Stomach (tissue), 19 donors: ENCODE measurements around the gene ZDHHC11. TPM values are rescaled to one million over a fixed set of nuclear protein-coding genes. Genes with fewer than 3 reads are reported as not detected.

Source experiments
- DNase-seq, 2 donors: peaks; one replicate each; pipeline versions ENCODE4 v3.0.0 to v3.0.0-alpha.2; 2013 to 2019
- H3K27ac ChIP-seq, 5 donors: fragments of 200-600 bp in 4 of 5; sonication (generic) in 4 of 5; one replicate each; pipeline ENCODE4 v1.5.1; 2013 to 2019; ENCODE audit warnings: mild to moderate bottlenecking in 1 of 5, moderate library complexity in 1 of 5
- H3K27me3 ChIP-seq, 3 donors: fragments of 200-600 bp; sonication (generic); one replicate each; pipeline ENCODE4 v1.5.1; 2017 to 2019; ENCODE audit warnings: mixed run types in 1 of 3
- H3K36me3 ChIP-seq, 4 donors: fragments of 200-600 bp; sonication (generic); 1 replicate in 3 of 4; 2 replicates in 1 of 4; pipeline ENCODE4 v1.5.1; 2016 to 2019
- H3K4me1 ChIP-seq, 4 donors: fragments of 200-600 bp; sonication (generic); one replicate each; pipeline ENCODE4 v1.5.1; 2016 to 2019
- H3K4me3 ChIP-seq, 4 donors: fragments of 200-600 bp; sonication (generic) in 3 of 4; one replicate each; pipeline ENCODE4 v1.5.1; 2016 to 2019; ENCODE audit warnings: mild to moderate bottlenecking in 1 of 4
- H3K9me3 ChIP-seq, 4 donors: fragments of 200-600 bp; sonication (generic); one replicate each; pipeline ENCODE4 v1.5.1; 2016 to 2019
- CTCF ChIP-seq, 7 experiments: fragments of 450-650 bp in 4 of 7; fragments of 200-600 bp in 3 of 7; sonication (generic) in 3 of 7; IDR thresholded peaks; one replicate each; pipeline ENCODE4 v1.5.1; 2016 to 2019; ENCODE audit warnings: antibody characterized with exemption in 7 of 7, control low read depth in 2 of 7, mild to moderate bottlenecking in 1 of 7
- EP300 ChIP-seq: sonication (generic); formaldehyde crosslinking; IDR thresholded peaks from one replicate; pipeline ENCODE4 v1.6.1; 2017; ENCODE audit warnings: antibody characterized with exemption
- POLR2A ChIP-seq, 4 donors: fragments of 450-650 bp; IDR thresholded peaks; one replicate each; pipeline ENCODE4 v1.6.1; 2016; ENCODE audit warnings: antibody characterized with exemption in 4 of 4, control low read depth in 2 of 4, mild to moderate bottlenecking in 1 of 4, moderate library complexity in 1 of 4
- POLR2AphosphoS5 ChIP-seq, 3 donors: sonication (generic); formaldehyde crosslinking; IDR thresholded peaks; one replicate each; pipeline ENCODE4 v1.6.1; 2016; ENCODE audit warnings: antibody characterized with exemption in 3 of 3
- WGBS, 5 donors: extraction: QIAGEN DNeasy Blood & Tissue Kit in 3 of 5; methylation state at CpG; one replicate each; pipeline versions ENCODE4 v1.1.5 to v1.1.7; 2013 to 2018; 5-methylcytosine and 5-hydroxymethylcytosine counted together
- intact Hi-C: fragments of 100-400 bp; cut with DNase I; formaldehyde crosslinking; loops from one replicate; pipeline ENCODE4 v1.15.1; 2023; ENCODE audit warnings: low total_unique reads
- long read RNA-seq, 10 donors: transcript quantifications; one replicate each; lab custom pipeline, GENCODE V29; 2026
- polyA plus RNA-seq, 3 donors: library from polyadenylated mRNA; stranded (reverse); fragments of 200-250 nt; gene quantifications; one replicate each; pipeline ENCODE4 v1.2.3, GENCODE V29; 2013
- total RNA-seq, 5 donors: library from RNA; depleted of rRNA; stranded (reverse); fragments of >200 nt; gene quantifications; one replicate each; pipeline versions ENCODE4 v1.1.0 to v1.2.3, GENCODE V29; 2014 to 2016
- donor health status: healthy with polysubstance abuse.
- donor health status: Bipolar disorder and iron deficiency.
- donor health status: healthy.

Gene ZDHHC11
- 10 to 100 TPM in 3 of 5 donors, 1 to 10 TPM in 2; 1.8 to 35.2 (median 18.9) TPM for total RNA-seq
- polyA plus RNA-seq: 10 to 100 TPM in 1 of 3 donors, 1 to 10 TPM in 2; 1.6 to 13.9 (median 2.4) TPM
- long read RNA-seq, donor 1: 0 reads
- long read RNA-seq, donor 2: 0 reads
- long read RNA-seq, donor 3: 0 reads
- long read RNA-seq, donor 4: 0 reads
- long read RNA-seq, donor 5: 0 reads
- long read RNA-seq, donor 6: 0 reads
- long read RNA-seq, donor 7: 0 reads
- long read RNA-seq, donor 8: 0 reads
- long read RNA-seq, donor 9: 0 reads
- long read RNA-seq, donor 10: 0 reads

GRCh38 chr5:850511-851006 is at the start of gene ZDHHC11:
TSS of gene ZDHHC11 (minus strand) at chr5:850986. CDS start at chr5:850602, 384 bp downstream.
- peaks cover 3 to 66% (median 27%) of the 10 kb centered on the region in 3 donors for H3K27me3 ChIP-seq
- intact Hi-C loops: no loop called here
- DNase-seq: peak; percentile 81 to 84
- no peaks in the 10 kb centered on the region for H3K9me3 ChIP-seq
- H3K36me3 ChIP-seq: peaks cover 0 to 6% (median 0%) of the 10 kb centered on the region in 4 donors
- peaks cover 8 to 19% (median 17%) of the 10 kb centered on the region in 4 donors for H3K4me1 ChIP-seq
- TF ChIP-seq POLR2AphosphoS5 (IDR thresholded peaks at IDR 0.05) (peak in 1 of 3 donors; percentile 14), EP300 (no peak), POLR2A (IDR thresholded peaks at IDR 0.05) (no peak), CTCF (IDR thresholded peaks at IDR 0.05) (no peak)
- no peak within 1 kb of the TSS for H3K27ac ChIP-seq
- peak within 1 kb of the TSS; percentile 31 to 40 (median 36) for H3K4me3 ChIP-seq
- 27 to 48% (median 41%) methylated on average over 18 to 27 of the region's 27 CpGs for WGBS, 5 donors

GRCh38 chr5:893711-894110 is 42.9 kb upstream of the ZDHHC11 start:
- 69 to 76% (median 72%) methylated on average over 5 to 9 of the region's 9 CpGs for whole genome bisulfite sequencing, 5 donors
- Histone ChIP-seq H3K27ac (no peak overlapping the region), H3K4me3 (peak overlapping the region in 2 of 4 donors; percentile 82 to 96), H3K9me3 (no peaks in the 10 kb centered on the region), H3K4me1 (peaks cover 20 to 29% (median 28%) of the 10 kb centered on the region in 4 donors), H3K36me3 (peaks cover 16 to 28% (median 27%) of the 10 kb centered on the region in 4 donors), H3K27me3 (no peaks in the 10 kb centered on the region)
- intact Hi-C loops: no loop called here
- TF ChIP-seq POLR2AphosphoS5 (IDR thresholded peaks at IDR 0.05) (no peak), CTCF (IDR thresholded peaks at IDR 0.05) (no peak), EP300 (no peak), POLR2A (IDR thresholded peaks at IDR 0.05) (no peak)
- DNase-seq: no peak

- 1 to 2% (median 2%) methylated on average over 11 to 31 of the region's 31 CpGs for WGBS, 5 donors
- peak overlapping the region in 3 of 5 donors; percentile 91 to 93 (median 91) for H3K27ac ChIP-seq
- peak in 1 of 2 donors; percentile 20 for DNase-seq
- intact Hi-C loops: no loop called here
- H3K4me1 ChIP-seq: peaks cover 20 to 29% (median 28%) of the 10 kb centered on the region in 4 donors
- H3K27me3 ChIP-seq: no peaks in the 10 kb centered on the region
- TF ChIP-seq EP300: no peak
- TF ChIP-seq POLR2A (IDR thresholded peaks at IDR 0.05): no peak
- TF ChIP-seq CTCF (IDR thresholded peaks at IDR 0.05): no peak
- peak overlapping the region; percentile 78 to 96 (median 80) for H3K4me3 ChIP-seq
- H3K36me3 ChIP-seq: peaks cover 22 to 34% (median 32%) of the 10 kb centered on the region in 4 donors
- no peaks in the 10 kb centered on the region for H3K9me3 ChIP-seq
These were observed 42.3 kb upstream of the ZDHHC11 start for GRCh38 chr5:893137-893506.

GRCh38 chr5:892394-893136 is 41.8 kb upstream of the ZDHHC11 start, which contains the start of the genes BRD9 and TRIP13:
TSS of gene BRD9 (minus strand) at chr5:892801. CDS start at chr5:892657, 144 bp downstream.
TSS of gene TRIP13 (plus strand) at chr5:892884. CDS start at chr5:892999, 115 bp downstream.
- H3K9me3 ChIP-seq: no peaks in the 10 kb centered on the region
- DNase-seq: peak; percentile 85 to 96
- H3K4me1 ChIP-seq: peaks cover 20 to 29% (median 28%) of the 10 kb centered on the region in 4 donors
- H3K27ac ChIP-seq: peak within 1 kb of the TSS; percentile 87 to 96 (median 91)
- peak within 1 kb of the TSS; percentile 78 to 96 (median 80) for H3K4me3 ChIP-seq
- 0 to 2% (median 0%) methylated on average over 15 to 91 of the region's 91 CpGs for WGBS, 5 donors
- intact Hi-C loops: no loop called here
- H3K27me3 ChIP-seq: no peaks in the 10 kb centered on the region
- H3K36me3 ChIP-seq: peaks cover 27 to 40% (median 38%) of the 10 kb centered on the region in 4 donors
- peak in 1 of 7 experiments; percentile 9 for TF ChIP-seq CTCF (IDR thresholded peaks at IDR 0.05)
- TF ChIP-seq POLR2AphosphoS5 (IDR thresholded peaks at IDR 0.05): peak in 2 of 3 donors; percentile 82 to 83
- TF ChIP-seq POLR2A (IDR thresholded peaks at IDR 0.05): no peak
